Osteocyte (in vitro differentiated cells): ENCODE results near the gene CASP8AP2. TPM values are rescaled to one million over a fixed set of nuclear protein-coding genes. Genes with fewer than 3 reads are reported as not detected.

Experiments used
- DNase-seq: peaks from one replicate; pipeline ENCODE4 v3.0.0; 2021; ENCODE audit warnings: mixed read lengths; ENCODE audit not compliant: unreplicated experiment; ENCODE audit errors: extremely low spot score
- H3K27ac Mint-ChIP-seq: one replicate; pipeline ENCODE4 v1.8.0; 2021; ENCODE audit warnings: mild to moderate bottlenecking, mixed read lengths; ENCODE audit not compliant: unreplicated experiment
- H3K27me3 Mint-ChIP-seq: one replicate; pipeline ENCODE4 v1.8.0; 2021; ENCODE audit warnings: mixed read lengths; ENCODE audit not compliant: unreplicated experiment
- H3K36me3 Mint-ChIP-seq: one replicate; pipeline ENCODE4 v1.8.0; 2021; ENCODE audit warnings: mixed read lengths; ENCODE audit not compliant: unreplicated experiment
- H3K4me1 Mint-ChIP-seq: one replicate; pipeline ENCODE4 v1.8.0; 2021; ENCODE audit warnings: mixed read lengths; ENCODE audit not compliant: unreplicated experiment
- H3K4me3 Mint-ChIP-seq: one replicate; pipeline ENCODE4 v1.8.0; 2021; ENCODE audit warnings: mild to moderate bottlenecking, moderate library complexity, mixed read lengths; ENCODE audit not compliant: unreplicated experiment
- H3K9me3 Mint-ChIP-seq: one replicate; pipeline ENCODE4 v1.8.0; 2021; ENCODE audit warnings: mixed read lengths; ENCODE audit not compliant: unreplicated experiment
- CTCF ChIP-seq: fragments of 200-600 bp; sonication (generic); IDR thresholded peaks from 2 replicates; pipeline ENCODE4 v1.5.0; 2021; ENCODE audit warnings: antibody characterized with exemption, mild to moderate bottlenecking, moderate library complexity
- total RNA-seq: library from RNA; stranded (reverse); gene quantifications from 2 replicates; pipeline ENCODE4 v1.2.1, GENCODE V29; 2021

CASP8AP2 gene
- total RNA-seq, 1 donor from 2014 or later, result 15.2 TPM

DNA sequence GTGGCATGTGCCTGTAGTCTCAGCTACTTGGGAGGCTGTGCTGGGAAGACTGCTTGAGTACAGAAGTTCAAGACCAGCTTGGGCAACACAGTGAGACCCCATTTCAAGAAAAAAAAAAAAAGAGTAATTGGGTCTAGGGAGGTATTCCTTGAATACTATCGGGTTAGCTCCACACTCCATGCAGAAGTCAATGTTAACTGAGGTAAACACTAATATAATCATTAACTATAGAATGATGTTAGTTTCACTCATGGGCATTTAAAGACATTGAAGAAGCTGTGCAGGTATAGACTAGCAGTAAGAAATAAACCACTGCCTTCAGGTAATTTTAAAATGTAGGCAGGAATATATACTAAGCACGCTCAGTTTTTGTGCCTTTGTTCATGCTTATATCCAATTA lies 42.7 kb upstream of the CASP8AP2 start:
- H3K27me3 Mint-ChIP-seq, result no peaks in the 10 kb centered on the region

GRCh38 chr6:89787660-89788328 lies 41.9 kb upstream of the CASP8AP2 start:
- peaks cover 30% of the 10 kb centered on the region for H3K36me3 Mint-ChIP-seq
- no peak for TF ChIP-seq CTCF
- H3K4me3 Mint-ChIP-seq, result no peak overlapping the region
- no peaks in the 10 kb centered on the region for H3K4me1 Mint-ChIP-seq
- H3K9me3 Mint-ChIP-seq, result no peaks in the 10 kb centered on the region
- H3K27me3 Mint-ChIP-seq, result no peaks in the 10 kb centered on the region
- H3K27ac Mint-ChIP-seq, result no peak overlapping the region
- DNase-seq, result no peak

More for the DNA sequence above, 42.7 kb upstream of the CASP8AP2 start:
- no peaks in the 10 kb centered on the region for H3K9me3 Mint-ChIP-seq
- no peak overlapping the region for H3K4me3 Mint-ChIP-seq
- H3K36me3 Mint-ChIP-seq, result peaks cover 29% of the 10 kb centered on the region
- no peak overlapping the region for H3K27ac Mint-ChIP-seq
- DNase-seq, result no peak
- TF ChIP-seq CTCF, result no peak
- no peaks in the 10 kb centered on the region for H3K4me1 Mint-ChIP-seq

GRCh38 chr6:89789980-89790379 lies 39.7 kb upstream of the CASP8AP2 start:
- TF ChIP-seq CTCF, result no peak
- Mint-ChIP-seq H3K27ac (no peak overlapping the region), H3K9me3 (no peaks in the 10 kb centered on the region), H3K4me1 (peaks cover 9% of the 10 kb centered on the region), H3K36me3 (peaks cover 23% of the 10 kb centered on the region), H3K27me3 (no peaks in the 10 kb centered on the region), H3K4me3 (no peak overlapping the region)
- no peak for DNase-seq

DNA sequence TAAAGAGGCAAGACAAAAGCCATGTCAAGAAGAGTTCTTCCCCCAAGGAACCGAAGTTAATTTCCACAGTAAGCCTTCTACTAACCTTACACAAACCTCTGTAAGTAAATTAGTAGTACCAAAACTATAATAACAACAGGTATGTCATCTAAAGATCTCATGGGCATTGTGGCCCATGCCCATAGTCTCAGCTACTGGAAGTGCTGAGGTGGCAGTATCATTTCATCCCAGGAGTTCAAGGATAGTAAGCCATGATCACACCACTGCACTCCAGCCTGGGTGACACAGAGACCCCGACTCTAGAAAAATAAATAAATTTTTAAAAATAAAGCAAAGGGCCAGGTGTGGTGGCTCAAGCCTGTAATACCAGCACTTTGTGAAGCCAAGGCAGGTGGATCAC lies 39.3 kb upstream of the CASP8AP2 start:
- DNase-seq, result no peak
- no peak overlapping the region for H3K27ac Mint-ChIP-seq
- H3K36me3 Mint-ChIP-seq, result peaks cover 18% of the 10 kb centered on the region
- no peak for TF ChIP-seq CTCF
- H3K9me3 Mint-ChIP-seq, result no peaks in the 10 kb centered on the region
- H3K4me3 Mint-ChIP-seq, result no peak overlapping the region
- no peaks in the 10 kb centered on the region for H3K27me3 Mint-ChIP-seq
- H3K4me1 Mint-ChIP-seq, result peaks cover 9% of the 10 kb centered on the region

- no peaks in the 10 kb centered on the region for H3K9me3 Mint-ChIP-seq
- peak; percentile 49 for TF ChIP-seq CTCF
- no peak overlapping the region for H3K27ac Mint-ChIP-seq
- peaks cover 15% of the 10 kb centered on the region for H3K36me3 Mint-ChIP-seq
- H3K4me3 Mint-ChIP-seq, result no peak overlapping the region
- peak; percentile 38 for DNase-seq
- H3K27me3 Mint-ChIP-seq, result no peaks in the 10 kb centered on the region
- H3K4me1 Mint-ChIP-seq, result peaks cover 9% of the 10 kb centered on the region
Measured at GRCh38 chr6:89792881-89793280, 36.8 kb upstream of the CASP8AP2 start.
